H9 (cell line): Measurements from ENCODE around the gene CDC42. TPM values are rescaled to one million over a fixed set of nuclear protein-coding genes. Genes with fewer than 3 reads are reported as not detected.

Experiments
- DNase-seq: peaks from one replicate; pipeline ENCODE4 v3.0.0-alpha.2; 2017
- H2AFZ ChIP-seq: one replicate; pipeline ENCODE4 v1.6.1; 2013; ENCODE audit warnings: mild to moderate bottlenecking, low read length, control low read depth, moderate library complexity
- H2AK5ac ChIP-seq: 2 replicates; pipeline ENCODE4 v1.6.1; 2013; ENCODE audit warnings: low read length, control low read depth, mixed read lengths; ENCODE audit not compliant: insufficient read length
- H2BK120ac ChIP-seq: one replicate; pipeline ENCODE4 v1.6.1; 2013; ENCODE audit warnings: low read depth, mild to moderate bottlenecking, low read length, control low read depth, inconsistent platforms; ENCODE audit not compliant: poor library complexity, severe bottlenecking
- H2BK12ac ChIP-seq: 2 replicates; pipeline ENCODE4 v1.6.1; 2013; ENCODE audit warnings: low read length, control low read depth, mixed read lengths, low read depth; ENCODE audit not compliant: insufficient read length
- H2BK15ac ChIP-seq: 2 replicates; pipeline ENCODE4 v1.6.1; 2013; ENCODE audit warnings: low read depth, low read length, control low read depth
- H2BK20ac ChIP-seq: one replicate; pipeline ENCODE4 v1.6.1; 2013; ENCODE audit warnings: low read depth, mild to moderate bottlenecking, low read length, control low read depth, inconsistent platforms; ENCODE audit not compliant: poor library complexity, severe bottlenecking
- H2BK5ac ChIP-seq: 2 replicates; pipeline ENCODE4 v1.6.1; 2013; ENCODE audit warnings: low read length, control low read depth, mixed read lengths; ENCODE audit not compliant: insufficient read length
- H3K14ac ChIP-seq: 2 replicates; pipeline ENCODE4 v1.6.1; 2013; ENCODE audit warnings: low read length, control low read depth; ENCODE audit not compliant: insufficient read depth
- H3K18ac ChIP-seq: 2 replicates; pipeline ENCODE4 v1.6.1; 2013; ENCODE audit warnings: low read depth, mild to moderate bottlenecking, mixed read lengths, low read length, control low read depth; ENCODE audit not compliant: insufficient read length
- H3K23ac ChIP-seq: 2 replicates; pipeline ENCODE4 v1.6.1; 2013; ENCODE audit warnings: low read length, control low read depth, mixed read lengths, low read depth; ENCODE audit not compliant: insufficient read length
- H3K23me2 ChIP-seq: 2 replicates; pipeline ENCODE4 v1.6.1; 2013; ENCODE audit warnings: low read depth, mild to moderate bottlenecking, mixed read lengths, low read length, control low read depth; ENCODE audit not compliant: insufficient read length, poor library complexity, severe bottlenecking
- H3K27ac ChIP-seq: 2 replicates; pipeline ENCODE4 v1.5.1; 2013; ENCODE audit warnings: low read length, control low read depth, mixed read lengths, low read depth; ENCODE audit not compliant: insufficient read length
- H3K27me3 ChIP-seq: 2 replicates; pipeline ENCODE4 v1.6.1; 2013; ENCODE audit warnings: low read length, control low read depth, inconsistent platforms; ENCODE audit not compliant: insufficient read depth
- H3K4ac ChIP-seq: 2 replicates; pipeline ENCODE4 v1.6.1; 2013; ENCODE audit warnings: low read depth, mild to moderate bottlenecking, control low read depth, inconsistent platforms, low read length, moderate library complexity
- H3K4me1 ChIP-seq: 2 replicates; pipeline ENCODE4 v1.6.1; 2013; ENCODE audit warnings: low read length, control low read depth, inconsistent platforms; ENCODE audit not compliant: insufficient read depth
- H3K4me2 ChIP-seq: 2 replicates; pipeline ENCODE4 v1.6.1; 2013; ENCODE audit warnings: low read length, control low read depth, mixed read lengths; ENCODE audit not compliant: insufficient read length, insufficient read depth
- H3K56ac ChIP-seq: 2 replicates; pipeline ENCODE4 v1.6.1; 2013; ENCODE audit warnings: low read depth, mild to moderate bottlenecking, mixed read lengths, low read length, control low read depth; ENCODE audit not compliant: insufficient read length
- H3K79me1 ChIP-seq: 2 replicates; pipeline ENCODE4 v1.6.1; 2013; ENCODE audit warnings: low read depth, mild to moderate bottlenecking, moderate library complexity, low read length, control low read depth, inconsistent platforms; ENCODE audit not compliant: insufficient read depth, poor library complexity, severe bottlenecking
- H3K79me2 ChIP-seq: 2 replicates; pipeline ENCODE4 v1.6.1; 2013; ENCODE audit warnings: low read length, control low read depth, inconsistent platforms; ENCODE audit not compliant: insufficient read depth
- H3K9ac ChIP-seq: 2 replicates; pipeline ENCODE4 v1.6.1; 2013; ENCODE audit warnings: low read length, control low read depth, mixed read lengths; ENCODE audit not compliant: insufficient read length; ENCODE audit errors: extremely low read depth
- H3K9me3 ChIP-seq: one replicate; pipeline ENCODE4 v1.6.1; 2013; ENCODE audit warnings: low read depth, low read length, inconsistent platforms; ENCODE audit not compliant: control insufficient read depth
- H3T11ph ChIP-seq: one replicate; pipeline ENCODE4 v1.6.1; 2013; ENCODE audit warnings: mild to moderate bottlenecking, low read length, control low read depth, inconsistent platforms
- H4K20me1 ChIP-seq: one replicate; pipeline ENCODE4 v1.6.1; 2013; ENCODE audit not compliant: control insufficient read depth, insufficient read length, insufficient read depth
- H4K5ac ChIP-seq: 2 replicates; pipeline ENCODE4 v1.6.1; 2013; ENCODE audit warnings: low read depth, mild to moderate bottlenecking, mixed read lengths, low read length, control low read depth; ENCODE audit not compliant: insufficient read length
- H4K8ac ChIP-seq: replicated peaks from 2 replicates; pipeline ENCODE4 v1.6.1; 2013; ENCODE audit warnings: low read length, control low read depth, mixed read lengths, low read depth; ENCODE audit not compliant: insufficient read length
- H4K91ac ChIP-seq: 2 replicates; pipeline ENCODE4 v1.6.1; 2013; ENCODE audit warnings: low read depth, mild to moderate bottlenecking, moderate library complexity, mixed read lengths, low read length, control low read depth; ENCODE audit not compliant: insufficient read length
- H3K27ac Mint-ChIP-seq, 3 experiments: 2 replicates in 2 of 3; 3 replicates in 1 of 3; pipeline ENCODE4 v1.8.0; 2020 to 2021; ENCODE audit warnings: mixed read lengths in 3 of 3, mild to moderate bottlenecking in 1 of 3, moderate library complexity in 1 of 3
- H3K27me3 Mint-ChIP-seq: 2 replicates; pipeline ENCODE4 v1.8.0; 2021; ENCODE audit warnings: low read depth, mild to moderate bottlenecking, moderate library complexity, mixed read lengths
- H3K36me3 Mint-ChIP-seq, 3 experiments: 2 replicates in 2 of 3; 3 replicates in 1 of 3; pipeline ENCODE4 v1.8.0; 2020 to 2021; ENCODE audit warnings: low read depth in 3 of 3, mixed read lengths in 3 of 3; ENCODE audit not compliant: insufficient read depth in 1 of 3
- H3K4me1 Mint-ChIP-seq, 2 experiments: 2 replicates each; pipeline ENCODE4 v1.8.0; 2020; ENCODE audit warnings: mixed read lengths in 2 of 2
- H3K4me3 Mint-ChIP-seq, 2 experiments: 2 replicates in 1 of 2; 3 replicates in 1 of 2; pipeline ENCODE4 v1.8.0; 2020 to 2021; ENCODE audit warnings: mild to moderate bottlenecking in 2 of 2, mixed read lengths in 2 of 2, moderate library complexity in 1 of 2
- H3K9me3 Mint-ChIP-seq, 2 experiments: 2 replicates in 1 of 2; 3 replicates in 1 of 2; pipeline ENCODE4 v1.8.0; 2020; ENCODE audit warnings: mild to moderate bottlenecking in 2 of 2, mixed read lengths in 2 of 2, moderate library complexity in 1 of 2
- WGBS: extraction: QIAGEN DNeasy Blood & Tissue Kit; methylation state at CpG from one replicate; pipeline ENCODE4 v1.1.7; 2013; ENCODE audit warnings: missing lambda C conversion rate, low lambda C conversion rate, mixed read lengths; ENCODE audit not compliant: insufficient read length; ENCODE audit errors: extremely low coverage; 5-methylcytosine and 5-hydroxymethylcytosine counted together
- total RNA-seq: library from RNA; stranded (reverse); gene quantifications from 2 replicates; pipeline ENCODE4 v1.2.1, GENCODE V29; 2021
- TF ChIP-seq, protein P1 (sequence below): fragments of 200-600 bp; sonication (generic); conservative IDR thresholded peaks from 3 replicates; pipeline ENCODE4 v1.8.0; 2021; ENCODE audit warnings: antibody characterized with exemption, mild to moderate bottlenecking

Gene CDC42
- total RNA-seq, 1 experiment from 2014 or later, result 197 TPM

GRCh38 chr1:22089134-22089571, 36.6 kb downstream of the CDC42 start:
- H2BK20ac ChIP-seq, result no peak overlapping the region
- Mint-ChIP-seq H3K9me3 (no peaks in the 10 kb centered on the region), H3K36me3 (peaks cover 3 to 40% (median 28%) of the 10 kb centered on the region in 3 experiments; a peak in 5 of 7 replicates), H3K27me3 (no peaks in the 10 kb centered on the region), H3K4me1 (peaks cover 40 to 55% of the 10 kb centered on the region in 2 experiments), H3K4me3 (no peak overlapping the region; a peak in 1 of 5 replicates), H3K27ac (peak overlapping the region in 2 of 3 experiments; percentile 71 to 76; a peak in 3 of 7 replicates)
- H4K20me1 ChIP-seq, result no peaks in the 10 kb centered on the region
- no peak overlapping the region for H3K56ac ChIP-seq
- no peaks in the 10 kb centered on the region for H3K9me3 ChIP-seq
- H4K8ac ChIP-seq, result no peak overlapping the region
- peak overlapping the region; percentile 74 for H3K27ac ChIP-seq
- H3K23me2 ChIP-seq, result no peaks in the 10 kb centered on the region
- no peak overlapping the region for H2BK120ac ChIP-seq
- H3K14ac ChIP-seq, result no peak overlapping the region
- no peak overlapping the region for H3K9ac ChIP-seq
- H3K23ac ChIP-seq, result no peak overlapping the region
- H4K91ac ChIP-seq, result no peak overlapping the region
- no peak for DNase-seq
- no peak overlapping the region for H2AK5ac ChIP-seq
- TF ChIP-seq, protein P1, sequence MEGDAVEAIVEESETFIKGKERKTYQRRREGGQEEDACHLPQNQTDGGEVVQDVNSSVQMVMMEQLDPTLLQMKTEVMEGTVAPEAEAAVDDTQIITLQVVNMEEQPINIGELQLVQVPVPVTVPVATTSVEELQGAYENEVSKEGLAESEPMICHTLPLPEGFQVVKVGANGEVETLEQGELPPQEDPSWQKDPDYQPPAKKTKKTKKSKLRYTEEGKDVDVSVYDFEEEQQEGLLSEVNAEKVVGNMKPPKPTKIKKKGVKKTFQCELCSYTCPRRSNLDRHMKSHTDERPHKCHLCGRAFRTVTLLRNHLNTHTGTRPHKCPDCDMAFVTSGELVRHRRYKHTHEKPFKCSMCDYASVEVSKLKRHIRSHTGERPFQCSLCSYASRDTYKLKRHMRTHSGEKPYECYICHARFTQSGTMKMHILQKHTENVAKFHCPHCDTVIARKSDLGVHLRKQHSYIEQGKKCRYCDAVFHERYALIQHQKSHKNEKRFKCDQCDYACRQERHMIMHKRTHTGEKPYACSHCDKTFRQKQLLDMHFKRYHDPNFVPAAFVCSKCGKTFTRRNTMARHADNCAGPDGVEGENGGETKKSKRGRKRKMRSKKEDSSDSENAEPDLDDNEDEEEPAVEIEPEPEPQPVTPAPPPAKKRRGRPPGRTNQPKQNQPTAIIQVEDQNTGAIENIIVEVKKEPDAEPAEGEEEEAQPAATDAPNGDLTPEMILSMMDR, result no peak
- no peak overlapping the region for H3T11ph ChIP-seq
- H2BK12ac ChIP-seq, result no peak overlapping the region
- H3K4me2 ChIP-seq, result no peak overlapping the region
- H3K18ac ChIP-seq, result no peak overlapping the region
- H2AFZ ChIP-seq, result no peak overlapping the region
- no peak overlapping the region for H2BK15ac ChIP-seq
- no peak overlapping the region for H3K4ac ChIP-seq
- H3K4me1 ChIP-seq, result peaks cover 13% of the 10 kb centered on the region
- no peak overlapping the region for H4K5ac ChIP-seq
- no peaks in the 10 kb centered on the region for H3K27me3 ChIP-seq
- H3K79me2 ChIP-seq, result peaks cover 2% of the 10 kb centered on the region; the same call in 1 of the 2 replicates
- no peaks in the 10 kb centered on the region for H3K79me1 ChIP-seq
- WGBS, result no CpG with 5 or more reads among the region's 3 CpGs
- H2BK5ac ChIP-seq, result no peak overlapping the region
